GM06990 (cell line): ENCODE data around the gene CMTM8.

ENCODE experiments used
- DNase-seq: peaks from one replicate; pipeline ENCODE4 v3.0.0-alpha.2; 2011; ENCODE audit not compliant: insufficient read length; ENCODE audit errors: extremely low read depth
- H3K27me3 ChIP-seq: replicated peaks from 2 replicates; pipeline ENCODE4 v1.6.0; 2011; ENCODE audit warnings: low read length; ENCODE audit not compliant: control insufficient read depth, insufficient read depth
- H3K36me3 ChIP-seq: 2 replicates; pipeline ENCODE4 v1.5.1; 2011; ENCODE audit warnings: low read length; ENCODE audit not compliant: control insufficient read depth, insufficient read depth
- H3K4me3 ChIP-seq: replicated peaks from 2 replicates; pipeline ENCODE4 v1.5.1; 2011; ENCODE audit warnings: low read depth, mild to moderate bottlenecking, control low read depth, low read length
- CTCF ChIP-seq: IDR thresholded peaks from 2 replicates; pipeline ENCODE4 v1.5.1; 2011; ENCODE audit warnings: low read length, control low read depth, mild to moderate bottlenecking, inconsistent platforms; ENCODE audit not compliant: insufficient read depth, poor library complexity, severe bottlenecking

Gene CMTM8

GRCh38 chr3:32321095-32321790 lies 82.8 kb downstream of the CMTM8 start:
- Histone ChIP-seq H3K4me3 (no peak overlapping the region), H3K27me3 (no peaks in the 10 kb centered on the region), H3K36me3 (no peaks in the 10 kb centered on the region)
- no peak for DNase-seq
- no peak for TF ChIP-seq CTCF

GRCh38 chr3:32322311-32322710 lies 83.8 kb downstream of the CMTM8 start:
- no peaks in the 10 kb centered on the region for H3K36me3 ChIP-seq
- no peak for TF ChIP-seq CTCF
- DNase-seq = no peak
- H3K4me3 ChIP-seq = no peak overlapping the region
- H3K27me3 ChIP-seq = no peaks in the 10 kb centered on the region

- no peak for DNase-seq
- H3K27me3 ChIP-seq = no peaks in the 10 kb centered on the region
- no peaks in the 10 kb centered on the region for H3K36me3 ChIP-seq
- TF ChIP-seq CTCF = no peak
- no peak overlapping the region for H3K4me3 ChIP-seq
These were observed 85.1 kb downstream of the CMTM8 start for GRCh38 chr3:32323604-32324003.

GRCh38 chr3:32325201-32325600 lies 86.7 kb downstream of the CMTM8 start:
- no peak for TF ChIP-seq CTCF
- no peak for DNase-seq
- H3K4me3 ChIP-seq = no peak overlapping the region
- H3K27me3 ChIP-seq = no peaks in the 10 kb centered on the region
- no peaks in the 10 kb centered on the region for H3K36me3 ChIP-seq

- H3K36me3 ChIP-seq = no peaks in the 10 kb centered on the region
- H3K4me3 ChIP-seq = no peak overlapping the region
- DNase-seq = no peak
- TF ChIP-seq CTCF = no peak
- H3K27me3 ChIP-seq = no peaks in the 10 kb centered on the region
These were observed 87.4 kb downstream of the CMTM8 start for GRCh38 chr3:32325927-32326326.

GRCh38 chr3:32326795-32327194 lies 88.3 kb downstream of the CMTM8 start:
- no peak for TF ChIP-seq CTCF
- Histone ChIP-seq H3K27me3 (no peaks in the 10 kb centered on the region), H3K36me3 (no peaks in the 10 kb centered on the region), H3K4me3 (no peak overlapping the region)
- no peak for DNase-seq
